ENCODE data around the gene DNMBP. TPM values are rescaled to one million over a fixed set of nuclear protein-coding genes. Genes with fewer than 3 reads are reported as not detected.

DNMBP gene
- total and polyA plus RNA-seq, 2 experiments from 2014 or later: 13.6 to 22.9 TPM

DNA sequence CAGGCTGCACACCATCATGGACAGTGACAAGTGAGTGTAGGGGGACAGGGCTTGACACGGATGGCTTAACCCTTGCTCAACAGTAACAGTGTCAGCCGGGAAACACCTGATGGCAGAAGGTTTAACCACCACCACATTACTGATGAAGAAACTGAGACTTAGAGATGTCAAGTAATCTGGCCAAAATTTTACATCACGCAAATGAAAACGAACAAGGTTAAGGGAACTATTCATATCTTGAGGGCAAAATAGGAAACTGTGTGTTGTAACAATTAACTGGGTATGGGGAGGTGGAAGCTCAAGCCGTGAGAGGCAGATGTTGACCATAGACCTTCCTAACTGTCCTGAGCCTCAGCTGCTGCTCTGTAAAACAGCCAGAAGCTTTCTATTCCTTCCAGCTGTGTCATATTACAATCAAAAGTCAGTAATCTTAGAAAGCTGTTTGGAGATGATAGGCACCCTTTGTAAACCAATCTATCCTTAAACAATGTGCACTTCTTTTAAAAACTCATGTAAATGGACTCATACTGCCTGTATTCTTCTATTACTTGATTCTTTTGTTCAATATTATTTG is 158.9 kb downstream of the DNMBP start:
- Histone ChIP-seq H3K4me1 (ENCODE audit: low read depth) (no peaks in the 10 kb centered on the region), H3K9me3 (ENCODE audit: low read depth) (no peaks in the 10 kb centered on the region), H3K4me3 (no peak overlapping the region), H3K27ac (no peak overlapping the region), H3K36me3 (no peaks in the 10 kb centered on the region), H3K27me3 (no peaks in the 10 kb centered on the region)
- TF ChIP-seq, protein P1, sequence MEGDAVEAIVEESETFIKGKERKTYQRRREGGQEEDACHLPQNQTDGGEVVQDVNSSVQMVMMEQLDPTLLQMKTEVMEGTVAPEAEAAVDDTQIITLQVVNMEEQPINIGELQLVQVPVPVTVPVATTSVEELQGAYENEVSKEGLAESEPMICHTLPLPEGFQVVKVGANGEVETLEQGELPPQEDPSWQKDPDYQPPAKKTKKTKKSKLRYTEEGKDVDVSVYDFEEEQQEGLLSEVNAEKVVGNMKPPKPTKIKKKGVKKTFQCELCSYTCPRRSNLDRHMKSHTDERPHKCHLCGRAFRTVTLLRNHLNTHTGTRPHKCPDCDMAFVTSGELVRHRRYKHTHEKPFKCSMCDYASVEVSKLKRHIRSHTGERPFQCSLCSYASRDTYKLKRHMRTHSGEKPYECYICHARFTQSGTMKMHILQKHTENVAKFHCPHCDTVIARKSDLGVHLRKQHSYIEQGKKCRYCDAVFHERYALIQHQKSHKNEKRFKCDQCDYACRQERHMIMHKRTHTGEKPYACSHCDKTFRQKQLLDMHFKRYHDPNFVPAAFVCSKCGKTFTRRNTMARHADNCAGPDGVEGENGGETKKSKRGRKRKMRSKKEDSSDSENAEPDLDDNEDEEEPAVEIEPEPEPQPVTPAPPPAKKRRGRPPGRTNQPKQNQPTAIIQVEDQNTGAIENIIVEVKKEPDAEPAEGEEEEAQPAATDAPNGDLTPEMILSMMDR (IDR thresholded peaks at IDR 0.05; ENCODE audit: low read depth, low read length): no peak
- DNase-seq (ENCODE audit: low read depth in 1 of 2, low spot score in 1 of 2): no peak

GRCh38 chr10:99850021-99850766 is 159.6 kb downstream of the DNMBP start:
- no peak for DNase-seq (ENCODE audit: low read depth in 1 of 2, low spot score in 1 of 2)
- no peaks in the 10 kb centered on the region for H3K9me3 ChIP-seq (ENCODE audit: low read depth)
- H3K36me3 ChIP-seq: no peaks in the 10 kb centered on the region
- no peaks in the 10 kb centered on the region for H3K4me1 ChIP-seq (ENCODE audit: low read depth)
- no peak overlapping the region for H3K27ac ChIP-seq
- TF ChIP-seq, protein P1 (IDR thresholded peaks at IDR 0.05; ENCODE audit: low read depth, low read length): no peak
- no peak overlapping the region for H3K4me3 ChIP-seq
- H3K27me3 ChIP-seq: no peaks in the 10 kb centered on the region

DNA sequence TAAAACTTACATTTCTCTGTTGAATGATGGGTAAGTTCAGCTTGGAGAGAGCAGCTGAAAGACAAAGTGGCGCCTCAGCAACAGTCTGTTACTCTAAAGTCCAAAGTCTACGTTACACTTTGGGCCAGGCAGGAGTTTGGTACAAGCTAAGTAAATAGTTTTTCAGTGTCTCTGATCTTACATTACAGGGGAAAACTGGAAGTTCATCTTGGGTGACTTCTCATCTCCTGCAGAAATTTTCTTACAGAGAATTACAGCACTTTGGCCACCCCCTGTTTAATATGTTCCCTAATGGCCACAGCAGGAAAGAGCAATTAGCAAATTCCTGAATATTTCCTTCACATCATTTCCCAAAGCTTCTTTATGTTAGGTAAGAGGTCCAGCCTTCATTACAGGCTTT is 160.2 kb downstream of the DNMBP start:
- Histone ChIP-seq H3K27ac (no peak overlapping the region), H3K4me1 (ENCODE audit: low read depth) (no peaks in the 10 kb centered on the region)

DNA sequence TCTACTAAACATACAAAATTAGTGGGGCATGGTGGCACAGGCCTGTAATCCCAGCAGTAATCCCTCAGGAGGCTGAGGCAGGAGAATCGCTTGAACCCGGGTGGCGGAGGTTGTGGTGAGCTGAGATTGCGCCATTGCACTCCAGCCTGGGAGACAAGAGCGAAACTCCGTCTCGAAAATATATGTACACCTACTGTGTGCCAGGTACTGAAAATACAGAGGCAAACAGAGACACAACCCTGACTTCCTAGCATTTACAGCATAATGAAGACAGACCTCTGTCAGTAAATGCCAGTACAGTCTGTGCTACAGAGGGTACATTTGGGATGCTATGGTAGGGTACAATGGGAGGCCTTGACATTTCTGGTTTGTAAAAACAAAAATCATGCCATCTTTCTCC is 160.7 kb downstream of the DNMBP start:
- no peaks in the 10 kb centered on the region for H3K36me3 ChIP-seq
- no peaks in the 10 kb centered on the region for H3K4me1 ChIP-seq (ENCODE audit: low read depth)
- H3K27ac ChIP-seq: no peak overlapping the region
- TF ChIP-seq, protein P1 (IDR thresholded peaks at IDR 0.05; ENCODE audit: low read depth, low read length): no peak
- H3K4me3 ChIP-seq: no peak overlapping the region
- H3K27me3 ChIP-seq: no peaks in the 10 kb centered on the region
- no peak for DNase-seq (ENCODE audit: low read depth in 1 of 2, low spot score in 1 of 2)
- no peaks in the 10 kb centered on the region for H3K9me3 ChIP-seq (ENCODE audit: low read depth)

More for the DNA sequence above, 160.2 kb downstream of the DNMBP start:
- H3K9me3 ChIP-seq (ENCODE audit: low read depth): no peaks in the 10 kb centered on the region
- no peak for DNase-seq (ENCODE audit: low read depth in 1 of 2, low spot score in 1 of 2)
- no peaks in the 10 kb centered on the region for H3K27me3 ChIP-seq
- H3K4me3 ChIP-seq: no peak overlapping the region
- TF ChIP-seq, protein P1 (IDR thresholded peaks at IDR 0.05; ENCODE audit: low read depth, low read length): no peak
- H3K36me3 ChIP-seq: no peaks in the 10 kb centered on the region

- TF ChIP-seq, protein P1 (IDR thresholded peaks at IDR 0.05; ENCODE audit: low read depth, low read length): peak; percentile 86
- H3K9me3 ChIP-seq (ENCODE audit: low read depth): no peaks in the 10 kb centered on the region
- DNase-seq (ENCODE audit: low read depth in 1 of 2, low spot score in 1 of 2): peak; percentile 86 to 97
- H3K36me3 ChIP-seq: no peaks in the 10 kb centered on the region
- no peak overlapping the region for H3K4me3 ChIP-seq
- H3K27ac ChIP-seq: no peak overlapping the region
- no peaks in the 10 kb centered on the region for H3K27me3 ChIP-seq
- H3K4me1 ChIP-seq (ENCODE audit: low read depth): no peaks in the 10 kb centered on the region
Measured at GRCh38 chr10:99845837-99846382, 163.8 kb downstream of the DNMBP start.

Measured in cardiac muscle cell (in vitro differentiated cells and primary cell).